Fibroblast of skin of left biceps (primary cell): Measurements from ENCODE around the gene IFNAR1.
"Not testable (repeated sequence)": the region's sequence is repeated elsewhere in the genome, so short reads cannot be mapped to it uniquely, and the experiment has no call there.

Source experiments
- DNase-seq, 2 experiments: peaks; one replicate each; pipeline ENCODE4 v3.0.0-alpha.2; 2013; ENCODE audit warnings: low read depth in 2 of 2

IFNAR1 gene

GRCh38 chr21:33308586-33309490 is 15.9 kb upstream of the IFNAR1 start:
- DNase-seq: peak; percentile 52 to 57

GRCh38 chr21:33309778-33310177 is 15.0 kb upstream of the IFNAR1 start:
- DNase-seq: no peak

- DNase-seq: no peak
Measured at GRCh38 chr21:33312121-33312520, 12.6 kb upstream of the IFNAR1 start.

GRCh38 chr21:33313183-33313582 is 11.6 kb upstream of the IFNAR1 start:
- DNase-seq: no peak

- DNase-seq: no peak
Measured at GRCh38 chr21:33313611-33314010, 11.2 kb upstream of the IFNAR1 start.

- DNase-seq: peak; percentile 68 to 70
Measured at GRCh38 chr21:33314111-33314510, 10.7 kb upstream of the IFNAR1 start.

- no peak for DNase-seq
Measured at GRCh38 chr21:33315946-33316710, 8.6 kb upstream of the IFNAR1 start.

GRCh38 chr21:33317145-33317544 is 7.6 kb upstream of the IFNAR1 start:
- no peak for DNase-seq

GRCh38 chr21:33317786-33318486 is 6.8 kb upstream of the IFNAR1 start:
- DNase-seq: no peak

GRCh38 chr21:33321005-33321404 is 3.8 kb upstream of the IFNAR1 start:
- DNase-seq: not testable (repeated sequence)

- not testable (repeated sequence) for DNase-seq
Measured at GRCh38 chr21:33323610-33324009, 1.2 kb upstream of the IFNAR1 start.

GRCh38 chr21:33325222-33326067 is 675 bp downstream of the IFNAR1 start:
- peak in 1 of 2 experiments; percentile 14 for DNase-seq

- no peak for DNase-seq
Measured at GRCh38 chr21:33327326-33327725, 2.6 kb downstream of the IFNAR1 start.

GRCh38 chr21:33327792-33328433 is 3.1 kb downstream of the IFNAR1 start:
- DNase-seq: no peak

GRCh38 chr21:33330726-33331125 is 6.0 kb downstream of the IFNAR1 start:
- DNase-seq: no peak

- no peak for DNase-seq
Measured at GRCh38 chr21:33332143-33332542, 7.4 kb downstream of the IFNAR1 start.

GRCh38 chr21:33334191-33334590 is 9.4 kb downstream of the IFNAR1 start:
- DNase-seq: no peak

- DNase-seq: no peak
Measured at GRCh38 chr21:33334824-33335223, 10.1 kb downstream of the IFNAR1 start.

- no peak for DNase-seq
Measured at GRCh38 chr21:33339135-33339534, 14.4 kb downstream of the IFNAR1 start.

GRCh38 chr21:33339918-33340317 is 15.1 kb downstream of the IFNAR1 start:
- no peak for DNase-seq

- no peak for DNase-seq
Measured at GRCh38 chr21:33345751-33346238, 21.0 kb downstream of the IFNAR1 start.
